ENCODE results near the gene RHO. TPM values are rescaled to one million over a fixed set of nuclear protein-coding genes. Genes with fewer than 3 reads are reported as not detected.
"Not testable (repeated sequence)": the region's sequence is repeated elsewhere in the genome, so short reads cannot be mapped to it uniquely, and the experiment has no call there.

Gene RHO
- total and polyA plus RNA-seq, 7 experiments from 2014 or later, result not detected

GRCh38 chr3:129497876-129498275, 30.6 kb upstream of the RHO start:
- intact Hi-C loops (cut with micrococcal nuclease), result loop anchor here in 1 of 2 donors (10.0 kb wide), 1 partner anchor 107 kb away; the partner anchor contains the start of gene PLXND1
- H3K9me3 ChIP-seq (ENCODE audit: control insufficient read depth in 2 of 3, low read length in 3 of 3); H3K4me1 ChIP-seq (ENCODE audit: control insufficient read depth in 2 of 2, insufficient read depth in 2 of 2, low read length in 2 of 2); H3K4me1 Mint-ChIP-seq; H3K27ac Mint-ChIP-seq; POLR2A ChIA-PET; H3K27me3 ChIP-seq (ENCODE audit: control insufficient read depth in 2 of 2, insufficient read depth in 2 of 2, low read length in 2 of 2); H3K27me3 Mint-ChIP-seq; H3K27ac ChIP-seq (ENCODE audit: low read depth, low read length); CTCF ChIA-PET; H3K4me3 Mint-ChIP-seq; H3K4me3 ChIP-seq (ENCODE audit: low read length); H3K9me3 Mint-ChIP-seq; DNase-seq; ATAC-seq: not testable (repeated sequence)
- peaks cover 0 to 22% (median 0%) of the 10 kb centered on the region in 3 experiments for H3K36me3 ChIP-seq (ENCODE audit: control insufficient read depth in 2 of 3, insufficient read depth in 3 of 3, low read length in 3 of 3)
- peaks cover 0 to 45% (median 10%) of the 10 kb centered on the region in 5 donors for H3K36me3 Mint-ChIP-seq

- H3K4me3 ChIP-seq (ENCODE audit: low read length); POLR2A ChIA-PET; H3K27me3 ChIP-seq (ENCODE audit: control insufficient read depth in 2 of 2, insufficient read depth in 2 of 2, low read length in 2 of 2); CTCF ChIA-PET; H3K9me3 ChIP-seq (ENCODE audit: control insufficient read depth in 2 of 3, low read length in 3 of 3); H3K4me3 Mint-ChIP-seq; DNase-seq; H3K4me1 ChIP-seq (ENCODE audit: control insufficient read depth in 2 of 2, insufficient read depth in 2 of 2, low read length in 2 of 2); H3K9me3 Mint-ChIP-seq; H3K4me1 Mint-ChIP-seq; ATAC-seq; H3K27me3 Mint-ChIP-seq; H3K27ac ChIP-seq (ENCODE audit: low read depth, low read length): not testable (repeated sequence)
- Mint-ChIP-seq H3K36me3 (peaks cover 0 to 43% (median 7%) of the 10 kb centered on the region in 5 donors), H3K27ac (peak overlapping the region in 1 of 9 donors; percentile 17)
- intact Hi-C loops (cut with micrococcal nuclease), result loop anchor here in 1 of 2 donors (10.0 kb wide), 1 partner anchor 106 kb away; the partner anchor contains the start of gene PLXND1
- H3K36me3 ChIP-seq (ENCODE audit: control insufficient read depth in 2 of 3, insufficient read depth in 3 of 3, low read length in 3 of 3), result peaks cover 0 to 21% (median 0%) of the 10 kb centered on the region in 3 experiments
Measured at GRCh38 chr3:129498603-129499488, 29.6 kb upstream of the RHO start.

- H3K27me3 ChIP-seq (ENCODE audit: control insufficient read depth in 2 of 2, insufficient read depth in 2 of 2, low read length in 2 of 2); H3K4me1 Mint-ChIP-seq; ATAC-seq; CTCF ChIA-PET; POLR2A ChIA-PET; H3K27ac Mint-ChIP-seq; H3K27ac ChIP-seq (ENCODE audit: low read depth, low read length); H3K4me3 Mint-ChIP-seq; H3K4me1 ChIP-seq (ENCODE audit: control insufficient read depth in 2 of 2, insufficient read depth in 2 of 2, low read length in 2 of 2); H3K4me3 ChIP-seq (ENCODE audit: low read length); H3K27me3 Mint-ChIP-seq; H3K9me3 ChIP-seq (ENCODE audit: control insufficient read depth in 2 of 3, low read length in 3 of 3); DNase-seq; H3K9me3 Mint-ChIP-seq: not testable (repeated sequence)
- peaks cover 0 to 38% (median 7%) of the 10 kb centered on the region in 5 donors for H3K36me3 Mint-ChIP-seq
- intact Hi-C loops (cut with micrococcal nuclease), result loop anchor here in 1 of 2 donors (10.0 kb wide), 1 partner anchor 105 kb away; the partner anchor contains the start of gene PLXND1
- H3K36me3 ChIP-seq (ENCODE audit: control insufficient read depth in 2 of 3, insufficient read depth in 3 of 3, low read length in 3 of 3), result peaks cover 0 to 26% (median 0%) of the 10 kb centered on the region in 3 experiments
Measured at GRCh38 chr3:129499604-129500333, 28.7 kb upstream of the RHO start.

GRCh38 chr3:129500334-129500658, 28.1 kb upstream of the RHO start:
- ATAC-seq (no peak), DNase-seq (no peak)
- Histone ChIP-seq H3K27ac (ENCODE audit: low read depth, low read length) (no peak overlapping the region), H3K36me3 (ENCODE audit: control insufficient read depth in 2 of 3, insufficient read depth in 3 of 3, low read length in 3 of 3) (peaks cover 0 to 32% (median 0%) of the 10 kb centered on the region in 3 experiments), H3K9me3 (ENCODE audit: control insufficient read depth in 2 of 3, low read length in 3 of 3) (no peaks in the 10 kb centered on the region), H3K4me1 (ENCODE audit: control insufficient read depth in 2 of 2, insufficient read depth in 2 of 2, low read length in 2 of 2) (no peaks in the 10 kb centered on the region), H3K27me3 (ENCODE audit: control insufficient read depth in 2 of 2, insufficient read depth in 2 of 2, low read length in 2 of 2) (no peaks in the 10 kb centered on the region), H3K4me3 (ENCODE audit: low read length) (no peak overlapping the region)
- ChIA-PET POLR2A (no interaction called here), CTCF (no interaction called here)
- peak overlapping the region in 1 of 9 donors; percentile 7 for H3K27ac Mint-ChIP-seq
- intact Hi-C loops (cut with micrococcal nuclease), result no loop called here
- peaks cover 0 to 2% (median 0%) of the 10 kb centered on the region in 7 donors for H3K4me1 Mint-ChIP-seq
- no peak overlapping the region for H3K4me3 Mint-ChIP-seq
- H3K9me3 Mint-ChIP-seq, result no peaks in the 10 kb centered on the region
- peaks cover 0 to 39% (median 9%) of the 10 kb centered on the region in 5 donors for H3K36me3 Mint-ChIP-seq
- H3K27me3 Mint-ChIP-seq, result no peaks in the 10 kb centered on the region

GRCh38 chr3:129501630-129502029, 26.8 kb upstream of the RHO start:
- no peaks in the 10 kb centered on the region for H3K27me3 ChIP-seq (ENCODE audit: control insufficient read depth in 2 of 2, insufficient read depth in 2 of 2, low read length in 2 of 2)
- Mint-ChIP-seq H3K9me3 (no peaks in the 10 kb centered on the region), H3K27me3 (no peaks in the 10 kb centered on the region), H3K36me3 (peaks cover 0 to 41% (median 11%) of the 10 kb centered on the region in 5 donors), H3K27ac (no peak overlapping the region), H3K4me1 (peaks cover 0 to 2% (median 0%) of the 10 kb centered on the region in 7 donors), H3K4me3 (no peak overlapping the region)
- ChIA-PET POLR2A (no interaction called here), CTCF (no interaction called here)
- peaks cover 0 to 41% (median 0%) of the 10 kb centered on the region in 3 experiments for H3K36me3 ChIP-seq (ENCODE audit: control insufficient read depth in 2 of 3, insufficient read depth in 3 of 3, low read length in 3 of 3)
- no peak for DNase-seq
- no peak overlapping the region for H3K4me3 ChIP-seq (ENCODE audit: low read length)
- no peak for ATAC-seq
- H3K4me1 ChIP-seq (ENCODE audit: control insufficient read depth in 2 of 2, insufficient read depth in 2 of 2, low read length in 2 of 2), result peaks cover 0 to 2% of the 10 kb centered on the region in 2 donors
- intact Hi-C loops (cut with micrococcal nuclease), result no loop called here
- no peaks in the 10 kb centered on the region for H3K9me3 ChIP-seq (ENCODE audit: control insufficient read depth in 2 of 3, low read length in 3 of 3)
- H3K27ac ChIP-seq (ENCODE audit: low read depth, low read length), result no peak overlapping the region

- peak overlapping the region in 1 of 9 donors; percentile 25 for H3K27ac Mint-ChIP-seq
- Histone ChIP-seq H3K4me1 (ENCODE audit: control insufficient read depth in 2 of 2, insufficient read depth in 2 of 2, low read length in 2 of 2) (peaks cover 0 to 2% of the 10 kb centered on the region in 2 donors), H3K27me3 (ENCODE audit: control insufficient read depth in 2 of 2, insufficient read depth in 2 of 2, low read length in 2 of 2) (no peaks in the 10 kb centered on the region), H3K4me3 (ENCODE audit: low read length) (no peak overlapping the region), H3K27ac (ENCODE audit: low read depth, low read length) (no peak overlapping the region), H3K36me3 (ENCODE audit: control insufficient read depth in 2 of 3, insufficient read depth in 3 of 3, low read length in 3 of 3) (peaks cover 0 to 48% (median 0%) of the 10 kb centered on the region in 3 experiments), H3K9me3 (ENCODE audit: control insufficient read depth in 2 of 3, low read length in 3 of 3) (no peaks in the 10 kb centered on the region)
- peaks cover 0 to 40% (median 11%) of the 10 kb centered on the region in 5 donors for H3K36me3 Mint-ChIP-seq
- no peaks in the 10 kb centered on the region for H3K27me3 Mint-ChIP-seq
- DNase-seq (no peak), ATAC-seq (no peak)
- H3K4me3 Mint-ChIP-seq, result no peak overlapping the region
- intact Hi-C loops (cut with micrococcal nuclease), result no loop called here
- POLR2A ChIA-PET, result no interaction called here
- no peaks in the 10 kb centered on the region for H3K9me3 Mint-ChIP-seq
- peaks cover 0 to 2% (median 0%) of the 10 kb centered on the region in 7 donors for H3K4me1 Mint-ChIP-seq
- CTCF ChIA-PET, result interaction anchor here (0.6 kb wide), 1 partner anchor 217 kb away, joined by 3 read pairs; no protein-coding TSS in a partner anchor
Measured at GRCh38 chr3:129502641-129503408, 25.6 kb upstream of the RHO start.
